CD4-positive, alpha-beta T cell treated with Interleukin-17A for 4 hours (primary cell): ENCODE measurements around the gene SKA2.
"Not testable (repeated sequence)": the region's sequence is repeated elsewhere in the genome, so short reads cannot be mapped to it uniquely, and the experiment has no call there.

ENCODE experiments used
- DNase-seq: peaks from one replicate; pipeline ENCODE4 v3.0.0-alpha.2; 2020; ENCODE audit warnings: mixed read lengths

The SKA2 gene

GRCh38 chr17:59154721-59155438 lies at the start of gene SKA2:
Gene SKA2, minus strand, starts transcription at chr17:59155186. Its CDS starts 23 bp downstream, at chr17:59155163.
- DNase-seq = peak; percentile 96

- DNase-seq = no peak
Observed at GRCh38 chr17:59202320-59202719, 47.3 kb upstream of the SKA2 start.

- DNase-seq = no peak
Observed at GRCh38 chr17:59199398-59199797, 44.4 kb upstream of the SKA2 start.

- DNase-seq = no peak
Observed at GRCh38 chr17:59193336-59193862, 38.4 kb upstream of the SKA2 start.

GRCh38 chr17:59190806-59191205 lies 35.8 kb upstream of the SKA2 start:
- DNase-seq = no peak

GRCh38 chr17:59186850-59187249 lies 31.9 kb upstream of the SKA2 start:
- DNase-seq = no peak

- no peak for DNase-seq
Observed at GRCh38 chr17:59185997-59186396, 31.0 kb upstream of the SKA2 start.

GRCh38 chr17:59181481-59181880 lies 26.5 kb upstream of the SKA2 start:
- no peak for DNase-seq

GRCh38 chr17:59180626-59181025 lies 25.6 kb upstream of the SKA2 start:
- DNase-seq = no peak

- DNase-seq = not testable (repeated sequence)
Observed at GRCh38 chr17:59179601-59180000, 24.6 kb upstream of the SKA2 start.

GRCh38 chr17:59178266-59178985 lies 23.4 kb upstream of the SKA2 start:
- no peak for DNase-seq

GRCh38 chr17:59175076-59175475 lies 20.1 kb upstream of the SKA2 start:
- DNase-seq = no peak

- DNase-seq = no peak
Observed at GRCh38 chr17:59174671-59175070, 19.7 kb upstream of the SKA2 start.

GRCh38 chr17:59172436-59173004 lies 17.5 kb upstream of the SKA2 start:
- no peak for DNase-seq

GRCh38 chr17:59167571-59168001 lies 12.6 kb upstream of the SKA2 start:
- DNase-seq = no peak

- DNase-seq = peak; percentile 56
Observed at GRCh38 chr17:59165933-59166342, 11.0 kb upstream of the SKA2 start.

- DNase-seq = no peak
Observed at GRCh38 chr17:59161477-59161876, 6.5 kb upstream of the SKA2 start.

- DNase-seq = no peak
Observed at GRCh38 chr17:59160157-59161025, 5.4 kb upstream of the SKA2 start.

- DNase-seq = peak; percentile 89
Observed at GRCh38 chr17:59155439-59156177, 622 bp upstream of the SKA2 start, which contains the start of gene PRR11. Gene PRR11, plus strand, starts transcription at chr17:59155746. Its CDS starts 14,007 bp downstream, at chr17:59169753.

GRCh38 chr17:59154292-59154720 lies 680 bp downstream of the SKA2 start:
- DNase-seq = peak; percentile 38

GRCh38 chr17:59152925-59153324 lies 2.1 kb downstream of the SKA2 start:
- no peak for DNase-seq

GRCh38 chr17:59151591-59151990 lies 3.4 kb downstream of the SKA2 start:
- no peak for DNase-seq
